Cortex of kidney (tissue), 1 donor: Measurements from ENCODE around the gene CASP6.

Experiments used
- DNase-seq: peaks from one replicate; lab custom pipeline; 2025; lab: John Stamatoyannopoulos, UW

The CASP6 gene

GRCh38 chr4:109671350-109671749 lies 31.9 kb downstream of the CASP6 start:
- DNase-seq: no peak

- no peak for DNase-seq
Observed at GRCh38 chr4:109665783-109666485, 37.3 kb downstream of the CASP6 start.

GRCh38 chr4:109662771-109663170 lies 40.5 kb downstream of the CASP6 start:
- no peak for DNase-seq

- no peak for DNase-seq
Observed at GRCh38 chr4:109662116-109662515, 41.1 kb downstream of the CASP6 start.

GRCh38 chr4:109658871-109659410 lies 44.3 kb downstream of the CASP6 start:
- no peak for DNase-seq

- no peak for DNase-seq
Observed at GRCh38 chr4:109657854-109658418, 45.3 kb downstream of the CASP6 start.

GRCh38 chr4:109655396-109655795 lies 47.8 kb downstream of the CASP6 start:
- DNase-seq: no peak

GRCh38 chr4:109649872-109650271 lies 53.4 kb downstream of the CASP6 start:
- DNase-seq: no peak

GRCh38 chr4:109648997-109649575 lies 54.2 kb downstream of the CASP6 start:
- no peak for DNase-seq

- no peak for DNase-seq
Observed at GRCh38 chr4:109648266-109648996, 54.8 kb downstream of the CASP6 start.

- no peak for DNase-seq
Observed at GRCh38 chr4:109645874-109646710, 57.2 kb downstream of the CASP6 start.

- no peak for DNase-seq
Observed at GRCh38 chr4:109640644-109641043, 62.6 kb downstream of the CASP6 start.
